ENCODE data around the gene GPR151.

The GPR151 gene

DNA sequence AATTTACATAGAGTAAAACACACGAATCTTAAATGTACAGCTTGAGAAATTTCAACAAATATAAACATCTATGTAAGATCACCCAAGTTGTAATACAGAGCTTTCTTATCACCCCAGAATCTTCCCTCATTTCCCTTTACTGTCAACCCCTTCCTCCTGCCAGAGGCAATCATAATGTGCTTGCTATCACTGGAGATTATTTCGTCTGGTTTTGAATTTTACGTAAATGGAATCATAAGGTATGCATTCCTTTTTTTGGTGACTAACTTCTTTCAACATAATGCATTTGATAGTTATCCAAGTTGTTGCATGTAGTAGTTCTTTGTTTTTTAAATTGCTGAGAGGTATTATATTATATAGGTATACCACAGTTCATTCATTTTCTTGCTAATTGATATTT, 37.5 kb upstream of the GPR151 start:
- Histone ChIP-seq H3K4me1 (no peaks in the 10 kb centered on the region), H3K9me3 (no peaks in the 10 kb centered on the region), H3K27me3 (no peaks in the 10 kb centered on the region), H3K36me3 (no peaks in the 10 kb centered on the region), H3K4me3 (ENCODE audit: low read depth, low read length) (no peak overlapping the region)
- DNase-seq: no peak
- no peak for TF ChIP-seq CTCF (IDR thresholded peaks at IDR 0.05; ENCODE audit: low read depth, low read length)

DNA sequence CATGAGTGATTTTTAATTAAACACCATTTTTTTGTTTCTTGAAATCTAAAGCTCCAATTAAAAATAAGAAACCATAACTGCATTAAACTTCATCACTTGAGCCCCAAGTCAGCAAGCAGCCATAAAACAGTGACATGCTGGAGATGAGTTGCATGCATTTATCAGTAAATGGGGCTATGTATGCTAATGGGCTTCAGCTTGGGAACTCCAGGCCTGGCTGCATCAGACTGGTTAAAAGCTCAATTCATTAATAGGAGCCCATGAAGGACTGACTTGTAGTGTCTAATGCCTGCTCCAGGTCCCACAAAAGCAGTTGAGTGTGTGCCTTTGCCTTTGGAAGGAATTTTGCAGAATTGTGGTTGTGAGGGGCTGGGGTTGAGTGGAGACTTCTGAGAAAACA, 33.6 kb upstream of the GPR151 start:
- H3K36me3 ChIP-seq: no peaks in the 10 kb centered on the region
- no peak for TF ChIP-seq CTCF (IDR thresholded peaks at IDR 0.05; ENCODE audit: low read depth, low read length)
- H3K27me3 ChIP-seq: no peaks in the 10 kb centered on the region
- no peak overlapping the region for H3K4me3 ChIP-seq (ENCODE audit: low read depth, low read length)
- no peaks in the 10 kb centered on the region for H3K9me3 ChIP-seq
- DNase-seq: no peak
- H3K4me1 ChIP-seq: no peaks in the 10 kb centered on the region

- TF ChIP-seq CTCF (IDR thresholded peaks at IDR 0.05; ENCODE audit: low read depth, low read length): no peak
- Histone ChIP-seq H3K9me3 (no peaks in the 10 kb centered on the region), H3K36me3 (no peaks in the 10 kb centered on the region), H3K27me3 (no peaks in the 10 kb centered on the region), H3K4me3 (ENCODE audit: low read depth, low read length) (no peak overlapping the region), H3K4me1 (no peaks in the 10 kb centered on the region)
- DNase-seq: no peak
Measured at GRCh38 chr5:146548781-146549449, 32.9 kb upstream of the GPR151 start.

DNA sequence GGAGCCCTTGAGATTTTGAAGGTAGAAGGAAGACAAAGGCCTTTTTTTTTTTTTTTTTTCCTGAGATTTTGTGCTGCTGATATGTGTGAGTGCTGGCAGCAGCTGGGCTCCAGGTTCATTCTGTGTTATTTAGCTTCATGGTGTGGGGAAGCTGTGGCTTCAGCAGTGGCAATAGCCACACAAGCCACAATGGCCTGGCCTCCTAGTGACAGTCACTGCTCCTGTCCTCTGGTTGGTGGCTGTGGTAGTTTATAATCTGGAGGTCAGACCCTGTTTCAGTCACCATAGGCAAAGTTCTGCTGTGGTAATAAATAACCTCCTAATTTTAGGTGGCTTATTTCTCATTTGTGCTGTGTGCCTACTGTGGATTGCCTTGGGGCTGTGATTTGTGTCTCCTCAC, 28.2 kb upstream of the GPR151 start:
- no peaks in the 10 kb centered on the region for H3K27me3 ChIP-seq
- no peaks in the 10 kb centered on the region for H3K9me3 ChIP-seq
- H3K4me1 ChIP-seq: no peaks in the 10 kb centered on the region
- no peak for TF ChIP-seq CTCF (IDR thresholded peaks at IDR 0.05; ENCODE audit: low read depth, low read length)
- H3K36me3 ChIP-seq: no peaks in the 10 kb centered on the region
- no peak for DNase-seq
- no peak overlapping the region for H3K4me3 ChIP-seq (ENCODE audit: low read depth, low read length)

GRCh38 chr5:146541958-146542849, 26.2 kb upstream of the GPR151 start:
- no peaks in the 10 kb centered on the region for H3K9me3 ChIP-seq
- peak; percentile 96 for TF ChIP-seq CTCF (IDR thresholded peaks at IDR 0.05; ENCODE audit: low read depth, low read length)
- H3K4me3 ChIP-seq (ENCODE audit: low read depth, low read length): no peak overlapping the region
- DNase-seq: peak; percentile 83
- H3K36me3 ChIP-seq: no peaks in the 10 kb centered on the region
- no peaks in the 10 kb centered on the region for H3K4me1 ChIP-seq
- no peaks in the 10 kb centered on the region for H3K27me3 ChIP-seq

- Histone ChIP-seq H3K4me3 (ENCODE audit: low read depth, low read length) (no peak overlapping the region), H3K36me3 (no peaks in the 10 kb centered on the region), H3K9me3 (no peaks in the 10 kb centered on the region), H3K27me3 (no peaks in the 10 kb centered on the region), H3K4me1 (no peaks in the 10 kb centered on the region)
- DNase-seq: no peak
- no peak for TF ChIP-seq CTCF (IDR thresholded peaks at IDR 0.05; ENCODE audit: low read depth, low read length)
Measured at GRCh38 chr5:146540414-146540813, 24.4 kb upstream of the GPR151 start.
